Esophagus (tissue), 2 donors: Measurements from ENCODE around the gene MYO5A. TPM values are rescaled to one million over a fixed set of nuclear protein-coding genes. Genes with fewer than 3 reads are reported as not detected.
"Not testable (repeated sequence)": the region's sequence is repeated elsewhere in the genome, so short reads cannot be mapped to it uniquely, and the experiment has no call there.

Experiments used
- H3K27ac ChIP-seq, 2 donors: one replicate each; pipeline ENCODE4 v1.5.1; 2013; ENCODE audit warnings: low read depth in 2 of 2, mild to moderate bottlenecking in 2 of 2, inconsistent platforms in 1 of 2, low read length in 1 of 2, moderate library complexity in 1 of 2
- H3K27me3 ChIP-seq, 2 donors: one replicate each; pipeline ENCODE4 v1.6.1; 2013; ENCODE audit warnings: low read length in 2 of 2, control low read depth in 1 of 2, mild to moderate bottlenecking in 1 of 2; ENCODE audit not compliant: insufficient read depth in 2 of 2, control insufficient read depth in 1 of 2
- H3K36me3 ChIP-seq, 2 donors: one replicate each; pipeline ENCODE4 v1.6.1; 2013; ENCODE audit warnings: low read length in 1 of 2; ENCODE audit not compliant: control insufficient read depth in 2 of 2, insufficient read depth in 2 of 2
- H3K4me1 ChIP-seq, 2 donors: one replicate each; pipeline ENCODE4 v1.6.1; 2013; ENCODE audit warnings: low read length in 1 of 2; ENCODE audit not compliant: control insufficient read depth in 2 of 2, insufficient read depth in 2 of 2
- H3K4me3 ChIP-seq, 2 donors: one replicate each; pipeline ENCODE4 v1.5.1; 2013; ENCODE audit warnings: low read length in 2 of 2, mild to moderate bottlenecking in 2 of 2, low read depth in 1 of 2, moderate library complexity in 1 of 2
- H3K9me3 ChIP-seq, 2 donors: one replicate each; pipeline ENCODE4 v1.6.1; 2013; ENCODE audit warnings: mild to moderate bottlenecking in 2 of 2, low read depth in 1 of 2, low read length in 1 of 2, moderate library complexity in 1 of 2; ENCODE audit not compliant: control insufficient read depth in 2 of 2, insufficient read depth in 1 of 2
- WGBS, 2 donors: extraction: QIAGEN DNeasy Blood & Tissue Kit; methylation state at CpG; one replicate each; pipeline ENCODE4 v1.1.7; 2013; 5-methylcytosine and 5-hydroxymethylcytosine counted together
- polyA plus RNA-seq, 2 donors: library from polyadenylated mRNA; stranded (reverse); fragments of 200-250 nt; gene quantifications; one replicate each; pipeline ENCODE4 v1.2.3, GENCODE V29; 2013
- donor health status: healthy with polysubstance abuse.
- donor health status: Bipolar disorder and iron deficiency.

Gene MYO5A
- polyA plus RNA-seq, 2 donors: 1.6 to 1.9 TPM

GRCh38 chr15:52421029-52421428, 107.7 kb downstream of the MYO5A start:
- 93 to 98% methylated on average over 3 of the region's 3 CpGs for WGBS, 2 donors
- Histone ChIP-seq H3K27ac (no peak overlapping the region), H3K4me3 (no peak overlapping the region), H3K4me1 (no peaks in the 10 kb centered on the region), H3K9me3 (no peaks in the 10 kb centered on the region), H3K36me3 (no peaks in the 10 kb centered on the region), H3K27me3 (no peaks in the 10 kb centered on the region)

GRCh38 chr15:52419494-52419893, 109.2 kb downstream of the MYO5A start:
- no peak overlapping the region for H3K27ac ChIP-seq

GRCh38 chr15:52417957-52418356, 110.7 kb downstream of the MYO5A start:
- WGBS, 2 donors: 95 to 96% methylated on average over 2 of the region's 2 CpGs
- Histone ChIP-seq H3K9me3 (no peaks in the 10 kb centered on the region), H3K36me3 (no peaks in the 10 kb centered on the region), H3K27me3 (no peaks in the 10 kb centered on the region), H3K4me1 (no peaks in the 10 kb centered on the region), H3K4me3 (no peak overlapping the region), H3K27ac (no peak overlapping the region)

More at GRCh38 chr15:52419494-52419893, 109.2 kb downstream of the MYO5A start:
- WGBS, 2 donors: 61 to 65% methylated on average over 1 of the region's 1 CpG
- no peaks in the 10 kb centered on the region for H3K27me3 ChIP-seq
- no peaks in the 10 kb centered on the region for H3K36me3 ChIP-seq
- no peaks in the 10 kb centered on the region for H3K9me3 ChIP-seq
- no peaks in the 10 kb centered on the region for H3K4me1 ChIP-seq
- H3K4me3 ChIP-seq: no peak overlapping the region

GRCh38 chr15:52417521-52417920, 111.2 kb downstream of the MYO5A start:
- H3K4me3 ChIP-seq: no peak overlapping the region
- H3K36me3 ChIP-seq: no peaks in the 10 kb centered on the region
- no peak overlapping the region for H3K27ac ChIP-seq
- no peaks in the 10 kb centered on the region for H3K27me3 ChIP-seq
- H3K9me3 ChIP-seq: no peaks in the 10 kb centered on the region
- WGBS, 2 donors: 70 to 75% methylated on average over 3 of the region's 3 CpGs
- no peaks in the 10 kb centered on the region for H3K4me1 ChIP-seq

- not testable (repeated sequence) for H3K27ac ChIP-seq, H3K4me1 ChIP-seq, H3K27me3 ChIP-seq, H3K9me3 ChIP-seq, H3K4me3 ChIP-seq, H3K36me3 ChIP-seq
- 93 to 96% methylated on average over 1 of the region's 1 CpG for WGBS, 2 donors
Measured at GRCh38 chr15:52416566-52416965, 112.1 kb downstream of the MYO5A start.

GRCh38 chr15:52415628-52416027, 113.1 kb downstream of the MYO5A start:
- Histone ChIP-seq H3K27me3 (no peaks in the 10 kb centered on the region), H3K4me3 (no peak overlapping the region), H3K9me3 (no peaks in the 10 kb centered on the region), H3K4me1 (no peaks in the 10 kb centered on the region), H3K36me3 (no peaks in the 10 kb centered on the region), H3K27ac (no peak overlapping the region)
- 67 to 87% methylated on average over 2 of the region's 2 CpGs for WGBS, 2 donors

GRCh38 chr15:52414936-52415335, 113.7 kb downstream of the MYO5A start:
- no peak overlapping the region for H3K4me3 ChIP-seq
- WGBS, 2 donors: 88 to 90% methylated on average over 6 of the region's 6 CpGs

GRCh38 chr15:52408823-52409222, 119.9 kb downstream of the MYO5A start:
- Histone ChIP-seq H3K9me3 (no peaks in the 10 kb centered on the region), H3K36me3 (peaks cover 0 to 1% of the 10 kb centered on the region in 2 donors), H3K27me3 (no peaks in the 10 kb centered on the region), H3K4me1 (no peaks in the 10 kb centered on the region), H3K4me3 (no peak overlapping the region), H3K27ac (no peak overlapping the region)
- WGBS, 2 donors: 93 to 96% methylated on average over 1 of the region's 1 CpG

More at GRCh38 chr15:52414936-52415335, 113.7 kb downstream of the MYO5A start:
- H3K9me3 ChIP-seq: no peaks in the 10 kb centered on the region
- no peaks in the 10 kb centered on the region for H3K4me1 ChIP-seq
- H3K27me3 ChIP-seq: no peaks in the 10 kb centered on the region
- no peak overlapping the region for H3K27ac ChIP-seq
- H3K36me3 ChIP-seq: no peaks in the 10 kb centered on the region

GRCh38 chr15:52407374-52407773, 121.3 kb downstream of the MYO5A start:
- H3K4me1 ChIP-seq: no peaks in the 10 kb centered on the region
- no peak overlapping the region for H3K4me3 ChIP-seq
- H3K9me3 ChIP-seq: no peaks in the 10 kb centered on the region
- no peaks in the 10 kb centered on the region for H3K27me3 ChIP-seq
- peaks cover 0 to 2% of the 10 kb centered on the region in 2 donors for H3K36me3 ChIP-seq
- H3K27ac ChIP-seq: no peak overlapping the region

GRCh38 chr15:52406601-52407000, 122.1 kb downstream of the MYO5A start:
- Histone ChIP-seq H3K4me1 (no peaks in the 10 kb centered on the region), H3K27ac (no peak overlapping the region), H3K36me3 (peaks cover 0 to 2% of the 10 kb centered on the region in 2 donors), H3K4me3 (no peak overlapping the region), H3K27me3 (no peaks in the 10 kb centered on the region), H3K9me3 (no peaks in the 10 kb centered on the region)
- 80 to 83% methylated on average over 2 of the region's 2 CpGs for WGBS, 2 donors
